H9 (cell line): ENCODE results near the gene CAPN2. TPM values are rescaled to one million over a fixed set of nuclear protein-coding genes. Genes with fewer than 3 reads are reported as not detected.

ENCODE experiments used
- DNase-seq: peaks from one replicate; pipeline ENCODE4 v3.0.0-alpha.2; 2017
- H2AFZ ChIP-seq: one replicate; pipeline ENCODE4 v1.6.1; 2013; ENCODE audit warnings: mild to moderate bottlenecking, low read length, control low read depth, moderate library complexity
- H2AK5ac ChIP-seq: 2 replicates; pipeline ENCODE4 v1.6.1; 2013; ENCODE audit warnings: low read length, control low read depth, mixed read lengths; ENCODE audit not compliant: insufficient read length
- H2BK120ac ChIP-seq: one replicate; pipeline ENCODE4 v1.6.1; 2013; ENCODE audit warnings: low read depth, mild to moderate bottlenecking, low read length, control low read depth, inconsistent platforms; ENCODE audit not compliant: poor library complexity, severe bottlenecking
- H2BK12ac ChIP-seq: 2 replicates; pipeline ENCODE4 v1.6.1; 2013; ENCODE audit warnings: low read length, control low read depth, mixed read lengths, low read depth; ENCODE audit not compliant: insufficient read length
- H2BK15ac ChIP-seq: 2 replicates; pipeline ENCODE4 v1.6.1; 2013; ENCODE audit warnings: low read depth, low read length, control low read depth
- H2BK20ac ChIP-seq: one replicate; pipeline ENCODE4 v1.6.1; 2013; ENCODE audit warnings: low read depth, mild to moderate bottlenecking, low read length, control low read depth, inconsistent platforms; ENCODE audit not compliant: poor library complexity, severe bottlenecking
- H2BK5ac ChIP-seq: 2 replicates; pipeline ENCODE4 v1.6.1; 2013; ENCODE audit warnings: low read length, control low read depth, mixed read lengths; ENCODE audit not compliant: insufficient read length
- H3K14ac ChIP-seq: 2 replicates; pipeline ENCODE4 v1.6.1; 2013; ENCODE audit warnings: low read length, control low read depth; ENCODE audit not compliant: insufficient read depth
- H3K18ac ChIP-seq: 2 replicates; pipeline ENCODE4 v1.6.1; 2013; ENCODE audit warnings: low read depth, mild to moderate bottlenecking, mixed read lengths, low read length, control low read depth; ENCODE audit not compliant: insufficient read length
- H3K23ac ChIP-seq: 2 replicates; pipeline ENCODE4 v1.6.1; 2013; ENCODE audit warnings: low read length, control low read depth, mixed read lengths, low read depth; ENCODE audit not compliant: insufficient read length
- H3K23me2 ChIP-seq: 2 replicates; pipeline ENCODE4 v1.6.1; 2013; ENCODE audit warnings: low read depth, mild to moderate bottlenecking, mixed read lengths, low read length, control low read depth; ENCODE audit not compliant: insufficient read length, poor library complexity, severe bottlenecking
- H3K27ac ChIP-seq: 2 replicates; pipeline ENCODE4 v1.5.1; 2013; ENCODE audit warnings: low read length, control low read depth, mixed read lengths, low read depth; ENCODE audit not compliant: insufficient read length
- H3K27me3 ChIP-seq: 2 replicates; pipeline ENCODE4 v1.6.1; 2013; ENCODE audit warnings: low read length, control low read depth, inconsistent platforms; ENCODE audit not compliant: insufficient read depth
- H3K4ac ChIP-seq: 2 replicates; pipeline ENCODE4 v1.6.1; 2013; ENCODE audit warnings: low read depth, mild to moderate bottlenecking, control low read depth, inconsistent platforms, low read length, moderate library complexity
- H3K4me1 ChIP-seq: 2 replicates; pipeline ENCODE4 v1.6.1; 2013; ENCODE audit warnings: low read length, control low read depth, inconsistent platforms; ENCODE audit not compliant: insufficient read depth
- H3K4me2 ChIP-seq: 2 replicates; pipeline ENCODE4 v1.6.1; 2013; ENCODE audit warnings: low read length, control low read depth, mixed read lengths; ENCODE audit not compliant: insufficient read length, insufficient read depth
- H3K56ac ChIP-seq: 2 replicates; pipeline ENCODE4 v1.6.1; 2013; ENCODE audit warnings: low read depth, mild to moderate bottlenecking, mixed read lengths, low read length, control low read depth; ENCODE audit not compliant: insufficient read length
- H3K79me1 ChIP-seq: 2 replicates; pipeline ENCODE4 v1.6.1; 2013; ENCODE audit warnings: low read depth, mild to moderate bottlenecking, moderate library complexity, low read length, control low read depth, inconsistent platforms; ENCODE audit not compliant: insufficient read depth, poor library complexity, severe bottlenecking
- H3K79me2 ChIP-seq: 2 replicates; pipeline ENCODE4 v1.6.1; 2013; ENCODE audit warnings: low read length, control low read depth, inconsistent platforms; ENCODE audit not compliant: insufficient read depth
- H3K9ac ChIP-seq: 2 replicates; pipeline ENCODE4 v1.6.1; 2013; ENCODE audit warnings: low read length, control low read depth, mixed read lengths; ENCODE audit not compliant: insufficient read length; ENCODE audit errors: extremely low read depth
- H3K9me3 ChIP-seq: one replicate; pipeline ENCODE4 v1.6.1; 2013; ENCODE audit warnings: low read depth, low read length, inconsistent platforms; ENCODE audit not compliant: control insufficient read depth
- H3T11ph ChIP-seq: one replicate; pipeline ENCODE4 v1.6.1; 2013; ENCODE audit warnings: mild to moderate bottlenecking, low read length, control low read depth, inconsistent platforms
- H4K20me1 ChIP-seq: one replicate; pipeline ENCODE4 v1.6.1; 2013; ENCODE audit not compliant: control insufficient read depth, insufficient read length, insufficient read depth
- H4K5ac ChIP-seq: 2 replicates; pipeline ENCODE4 v1.6.1; 2013; ENCODE audit warnings: low read depth, mild to moderate bottlenecking, mixed read lengths, low read length, control low read depth; ENCODE audit not compliant: insufficient read length
- H4K8ac ChIP-seq: replicated peaks from 2 replicates; pipeline ENCODE4 v1.6.1; 2013; ENCODE audit warnings: low read length, control low read depth, mixed read lengths, low read depth; ENCODE audit not compliant: insufficient read length
- H4K91ac ChIP-seq: 2 replicates; pipeline ENCODE4 v1.6.1; 2013; ENCODE audit warnings: low read depth, mild to moderate bottlenecking, moderate library complexity, mixed read lengths, low read length, control low read depth; ENCODE audit not compliant: insufficient read length
- H3K27ac Mint-ChIP-seq, 3 experiments: 2 replicates in 2 of 3; 3 replicates in 1 of 3; pipeline ENCODE4 v1.8.0; 2020 to 2021; ENCODE audit warnings: mixed read lengths in 3 of 3, mild to moderate bottlenecking in 1 of 3, moderate library complexity in 1 of 3
- H3K27me3 Mint-ChIP-seq: 2 replicates; pipeline ENCODE4 v1.8.0; 2021; ENCODE audit warnings: low read depth, mild to moderate bottlenecking, moderate library complexity, mixed read lengths
- H3K36me3 Mint-ChIP-seq, 3 experiments: 2 replicates in 2 of 3; 3 replicates in 1 of 3; pipeline ENCODE4 v1.8.0; 2020 to 2021; ENCODE audit warnings: low read depth in 3 of 3, mixed read lengths in 3 of 3; ENCODE audit not compliant: insufficient read depth in 1 of 3
- H3K4me1 Mint-ChIP-seq, 2 experiments: 2 replicates each; pipeline ENCODE4 v1.8.0; 2020; ENCODE audit warnings: mixed read lengths in 2 of 2
- H3K4me3 Mint-ChIP-seq, 2 experiments: 2 replicates in 1 of 2; 3 replicates in 1 of 2; pipeline ENCODE4 v1.8.0; 2020 to 2021; ENCODE audit warnings: mild to moderate bottlenecking in 2 of 2, mixed read lengths in 2 of 2, moderate library complexity in 1 of 2
- H3K9me3 Mint-ChIP-seq, 2 experiments: 2 replicates in 1 of 2; 3 replicates in 1 of 2; pipeline ENCODE4 v1.8.0; 2020; ENCODE audit warnings: mild to moderate bottlenecking in 2 of 2, mixed read lengths in 2 of 2, moderate library complexity in 1 of 2
- WGBS: extraction: QIAGEN DNeasy Blood & Tissue Kit; methylation state at CpG from one replicate; pipeline ENCODE4 v1.1.7; 2013; ENCODE audit warnings: missing lambda C conversion rate, low lambda C conversion rate, mixed read lengths; ENCODE audit not compliant: insufficient read length; ENCODE audit errors: extremely low coverage; 5-methylcytosine and 5-hydroxymethylcytosine counted together
- total RNA-seq: library from RNA; stranded (reverse); gene quantifications from 2 replicates; pipeline ENCODE4 v1.2.1, GENCODE V29; 2021
- TF ChIP-seq, protein P1 (sequence below): fragments of 200-600 bp; sonication (generic); conservative IDR thresholded peaks from 3 replicates; pipeline ENCODE4 v1.8.0; 2021; ENCODE audit warnings: antibody characterized with exemption, mild to moderate bottlenecking

CAPN2 gene
- total RNA-seq, 1 experiment from 2014 or later: 32.2 TPM

DNA sequence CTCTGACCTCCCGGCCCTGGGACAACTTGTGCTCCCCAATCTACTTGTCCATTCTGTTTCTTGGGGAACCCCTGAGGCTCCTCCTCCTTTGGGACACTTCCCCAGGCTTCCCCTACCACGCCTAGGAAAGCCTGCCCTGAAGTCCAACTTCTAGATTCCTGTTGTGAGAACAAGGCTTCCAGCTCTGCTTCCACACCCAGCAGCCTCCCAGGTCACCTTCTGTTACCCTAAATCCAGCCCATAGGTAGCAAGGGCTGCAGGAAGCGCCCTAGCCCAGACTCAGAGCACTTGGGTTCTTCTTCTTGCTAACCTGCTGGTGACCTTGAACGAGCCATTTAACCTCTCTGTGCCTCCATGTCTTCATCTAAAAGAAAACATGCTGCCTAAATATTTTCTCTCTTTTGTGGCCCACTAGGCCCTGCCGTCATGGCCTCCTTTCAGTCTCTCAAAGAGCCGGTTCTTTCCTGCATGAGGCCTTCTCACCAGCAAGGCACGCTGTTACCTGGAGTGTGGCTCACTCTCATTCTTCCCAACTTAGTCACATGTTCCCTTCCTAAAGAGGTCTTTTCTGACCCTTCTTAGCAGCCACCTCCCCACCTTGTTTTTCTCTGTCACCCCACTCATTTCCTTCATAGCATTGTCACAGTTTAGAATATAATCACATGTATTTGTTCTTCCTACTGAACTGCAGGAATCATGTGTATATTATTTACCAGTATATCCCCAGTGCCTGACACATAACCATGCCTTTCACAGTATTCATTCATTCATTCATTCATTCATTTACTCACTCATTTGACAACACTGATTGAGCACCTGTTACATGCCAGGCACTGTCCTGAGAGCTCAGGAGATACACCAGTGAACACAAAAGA, 1.4 kb downstream of the CAPN2 start:
- no peaks in the 10 kb centered on the region for H4K20me1 ChIP-seq

More for the DNA sequence above, 1.4 kb downstream of the CAPN2 start:
- no peak overlapping the region for H2BK120ac ChIP-seq
- no CpG with 5 or more reads among the region's 7 CpGs for WGBS
- H3K23ac ChIP-seq: no peak overlapping the region
- no peaks in the 10 kb centered on the region for H3K9me3 ChIP-seq
- peaks cover 0 to 6% (median under 1%) of the 10 kb centered on the region in 3 experiments; a peak in 3 of 7 replicates for H3K36me3 Mint-ChIP-seq
- no peak overlapping the region for H2AK5ac ChIP-seq
- H2BK12ac ChIP-seq: no peak overlapping the region
- TF ChIP-seq, protein P1, sequence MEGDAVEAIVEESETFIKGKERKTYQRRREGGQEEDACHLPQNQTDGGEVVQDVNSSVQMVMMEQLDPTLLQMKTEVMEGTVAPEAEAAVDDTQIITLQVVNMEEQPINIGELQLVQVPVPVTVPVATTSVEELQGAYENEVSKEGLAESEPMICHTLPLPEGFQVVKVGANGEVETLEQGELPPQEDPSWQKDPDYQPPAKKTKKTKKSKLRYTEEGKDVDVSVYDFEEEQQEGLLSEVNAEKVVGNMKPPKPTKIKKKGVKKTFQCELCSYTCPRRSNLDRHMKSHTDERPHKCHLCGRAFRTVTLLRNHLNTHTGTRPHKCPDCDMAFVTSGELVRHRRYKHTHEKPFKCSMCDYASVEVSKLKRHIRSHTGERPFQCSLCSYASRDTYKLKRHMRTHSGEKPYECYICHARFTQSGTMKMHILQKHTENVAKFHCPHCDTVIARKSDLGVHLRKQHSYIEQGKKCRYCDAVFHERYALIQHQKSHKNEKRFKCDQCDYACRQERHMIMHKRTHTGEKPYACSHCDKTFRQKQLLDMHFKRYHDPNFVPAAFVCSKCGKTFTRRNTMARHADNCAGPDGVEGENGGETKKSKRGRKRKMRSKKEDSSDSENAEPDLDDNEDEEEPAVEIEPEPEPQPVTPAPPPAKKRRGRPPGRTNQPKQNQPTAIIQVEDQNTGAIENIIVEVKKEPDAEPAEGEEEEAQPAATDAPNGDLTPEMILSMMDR: no peak
- no peak overlapping the region for H3K14ac ChIP-seq
- H3K79me1 ChIP-seq: no peaks in the 10 kb centered on the region
- H4K8ac ChIP-seq: no peak overlapping the region
- peak overlapping the region in 1 of 3 experiments; percentile 50; a peak in 1 of 7 replicates for H3K27ac Mint-ChIP-seq
- peaks cover 34 to 44% of the 10 kb centered on the region in 2 experiments for H3K4me1 Mint-ChIP-seq
- no peak overlapping the region for H2BK15ac ChIP-seq
- no peak overlapping the region for H3K27ac ChIP-seq
- no peak overlapping the region for H4K5ac ChIP-seq
- no peak overlapping the region for H3K56ac ChIP-seq
- H3T11ph ChIP-seq: no peak overlapping the region
- no peak overlapping the region for H3K9ac ChIP-seq
- H2BK5ac ChIP-seq: no peak overlapping the region
- no peak overlapping the region for H2AFZ ChIP-seq
- peaks cover 6% of the 10 kb centered on the region for H3K23me2 ChIP-seq
- H4K91ac ChIP-seq: no peak overlapping the region
- H3K27me3 Mint-ChIP-seq: peaks cover 72% of the 10 kb centered on the region
- no peak overlapping the region for H3K18ac ChIP-seq
- H3K4me3 Mint-ChIP-seq: peak overlapping the region; percentile 80 to 86
- H3K9me3 Mint-ChIP-seq: no peaks in the 10 kb centered on the region
- H3K27me3 ChIP-seq: peaks cover 25% of the 10 kb centered on the region; the same call in 1 of the 2 replicates
- H2BK20ac ChIP-seq: no peak overlapping the region
- no peaks in the 10 kb centered on the region for H3K79me2 ChIP-seq
- H3K4me1 ChIP-seq: peaks cover 8% of the 10 kb centered on the region; the same call in 1 of the 2 replicates
- DNase-seq: no peak
- H3K4ac ChIP-seq: no peak overlapping the region
- H3K4me2 ChIP-seq: peak overlapping the region; percentile 48
